GM23338 (cell line): Measurements from ENCODE around the gene FAT4. TPM values are rescaled to one million over a fixed set of nuclear protein-coding genes. Genes with fewer than 3 reads are reported as not detected.

Experiments used
- ATAC-seq: fragments of 200-7000 bp; cut with Tn5 transposase; 3 replicates; pipeline ENCODE4 v1.9.1; 2020
- DNase-seq: peaks from one replicate; pipeline ENCODE4 v3.0.0-alpha.2; 2015; ENCODE audit warnings: low spot score
- H2AFZ ChIP-seq: fragments of 200-600 bp; sonication (generic); 2 replicates; pipeline ENCODE4 v1.8.0; 2016; ENCODE audit warnings: antibody characterized with exemption, mild to moderate bottlenecking, moderate library complexity
- H3F3A ChIP-seq: fragments of 200-600 bp; sonication (generic); replicated peaks from 2 replicates; pipeline ENCODE4 v1.8.0; 2017; ENCODE audit warnings: antibody characterized with exemption, mixed run types, low read depth
- H3K27ac ChIP-seq: fragments of 200-600 bp; sonication (generic); 2 replicates; pipeline ENCODE4 v1.6.1; 2016; ENCODE audit warnings: low read depth
- H3K27me3 ChIP-seq: fragments of 200-600 bp; sonication (generic); 2 replicates; pipeline ENCODE4 v1.8.0; 2016; ENCODE audit warnings: mild to moderate bottlenecking, mixed run types, moderate library complexity; ENCODE audit not compliant: insufficient read depth
- H3K36me3 ChIP-seq: fragments of 200-600 bp; sonication (generic); 2 replicates; pipeline ENCODE4 v1.8.0; 2016; ENCODE audit warnings: mild to moderate bottlenecking; ENCODE audit not compliant: insufficient read depth
- H3K4me1 ChIP-seq: fragments of 200-600 bp; sonication (generic); 2 replicates; pipeline ENCODE4 v1.8.0; 2016; ENCODE audit warnings: mild to moderate bottlenecking, moderate library complexity; ENCODE audit not compliant: insufficient read depth
- H3K4me2 ChIP-seq: fragments of 200-600 bp; sonication (generic); 2 replicates; pipeline ENCODE4 v1.7.1; 2017; ENCODE audit warnings: mixed run types
- H3K4me3 ChIP-seq: fragments of 200-600 bp; sonication (generic); 2 replicates; pipeline ENCODE4 v1.6.1; 2016; ENCODE audit warnings: mixed run types
- H3K79me2 ChIP-seq: fragments of 200-600 bp; sonication (generic); replicated peaks from 2 replicates; pipeline ENCODE4 v1.8.0; 2017; ENCODE audit warnings: mild to moderate bottlenecking; ENCODE audit not compliant: insufficient read depth
- H3K9me2 ChIP-seq: fragments of 200-600 bp; sonication (generic); 2 replicates; pipeline ENCODE4 v1.8.0; 2017; ENCODE audit not compliant: insufficient read depth
- H4K20me1 ChIP-seq: fragments of 200-600 bp; sonication (generic); replicated peaks from 2 replicates; pipeline ENCODE4 v1.8.0; 2017; ENCODE audit warnings: mild to moderate bottlenecking; ENCODE audit not compliant: insufficient read depth
- H3K27ac Mint-ChIP-seq: 2 replicates; pipeline ENCODE4 v1.8.0; 2020; ENCODE audit warnings: inconsistent platforms, mild to moderate bottlenecking, moderate library complexity, mixed read lengths
- H3K27me3 Mint-ChIP-seq: 3 replicates; pipeline ENCODE4 v1.8.0; 2022; ENCODE audit warnings: low read depth, mild to moderate bottlenecking, moderate library complexity, mixed read lengths, inconsistent platforms; ENCODE audit not compliant: insufficient read depth, poor library complexity
- H3K36me3 Mint-ChIP-seq: 3 replicates; pipeline ENCODE4 v1.8.0; 2021; ENCODE audit warnings: low read depth, mild to moderate bottlenecking, inconsistent platforms, moderate library complexity, mixed read lengths
- H3K4me1 Mint-ChIP-seq: 3 replicates; pipeline ENCODE4 v1.8.0; 2020; ENCODE audit warnings: mild to moderate bottlenecking, inconsistent platforms, mixed read lengths
- H3K4me3 Mint-ChIP-seq: 3 replicates; pipeline ENCODE4 v1.8.0; 2021; ENCODE audit warnings: moderate library complexity, mild to moderate bottlenecking, inconsistent platforms, mixed read lengths
- H3K9me3 Mint-ChIP-seq: 3 replicates; pipeline ENCODE4 v1.8.0; 2020; ENCODE audit warnings: moderate library complexity, mild to moderate bottlenecking, inconsistent platforms, mixed read lengths
- CREB1 ChIP-seq: fragments of 250-450 bp; sonication (Bioruptor Pico); IDR thresholded peaks from 2 replicates; pipeline ENCODE4 v1.5.0; 2020; ENCODE audit warnings: low read depth, mild to moderate bottlenecking, moderate library complexity
- CTCF ChIP-seq, 2 experiments: fragments of 200-600 bp in 1 of 2; sonication (generic) in 1 of 2; conservative IDR thresholded peaks; 2 replicates each; pipeline versions ENCODE4 v1.5.1 to v1.6.1; 2016 to 2017; ENCODE audit warnings: antibody characterized with exemption in 2 of 2, low read depth in 2 of 2, mild to moderate bottlenecking in 2 of 2, moderate library complexity in 1 of 2
- ETS1 ChIP-seq: IDR thresholded peaks from 2 replicates; pipeline ENCODE4 v1.6.1; 2016; ENCODE audit warnings: antibody characterized with exemption
- EZH2 ChIP-seq: fragments of 200-600 bp; sonication (generic); IDR thresholded peaks from one replicate; pipeline ENCODE4 v1.8.0; 2017; ENCODE audit warnings: antibody characterized with exemption, mild to moderate bottlenecking, low read depth; ENCODE audit not compliant: unreplicated experiment
- EZH2phosphoT487 ChIP-seq: fragments of 200-600 bp; sonication (generic); IDR thresholded peaks from one replicate; pipeline ENCODE4 v1.8.1; 2018; ENCODE audit warnings: antibody characterized with exemption; ENCODE audit not compliant: unreplicated experiment
- JUNB ChIP-seq: IDR thresholded peaks from one replicate; pipeline ENCODE4 v1.6.1; 2016; ENCODE audit warnings: antibody characterized with exemption; ENCODE audit not compliant: unreplicated experiment
- NANOG ChIP-seq: IDR thresholded peaks from 2 replicates; pipeline ENCODE4 v1.6.1; 2016; ENCODE audit warnings: antibody characterized with exemption, borderline replicate concordance
- POLR2AphosphoS5 ChIP-seq: IDR thresholded peaks from 2 replicates; pipeline ENCODE4 v1.6.1; 2016; ENCODE audit warnings: antibody characterized with exemption, low read depth
- REST ChIP-seq: IDR thresholded peaks from one replicate; pipeline ENCODE4 v1.6.1; 2018; ENCODE audit warnings: antibody characterized with exemption; ENCODE audit not compliant: unreplicated experiment
- STAT1 ChIP-seq: IDR thresholded peaks from one replicate; pipeline ENCODE4 v1.6.1; 2016; ENCODE audit warnings: antibody characterized with exemption; ENCODE audit not compliant: unreplicated experiment
- ZNF114 ChIP-seq: fragments of 250-450 bp; sonication (Bioruptor Pico); IDR thresholded peaks from 2 replicates; pipeline ENCODE4 v1.5.0; 2020; ENCODE audit warnings: mild to moderate bottlenecking, moderate library complexity
- ZNF331 ChIP-seq: fragments of 250-450 bp; sonication (Bioruptor Pico); IDR thresholded peaks from 2 replicates; pipeline ENCODE4 v1.5.0; 2020; ENCODE audit warnings: low read depth, mild to moderate bottlenecking, moderate library complexity
- ZNF462 ChIP-seq: fragments of 250-450 bp; sonication (Bioruptor Pico); IDR thresholded peaks from 2 replicates; pipeline ENCODE4 v1.5.0; 2020; ENCODE audit warnings: mild to moderate bottlenecking, moderate library complexity
- polyA plus RNA-seq: library from polyadenylated mRNA; unstranded; fragments of >200 nt; fragmentation: Nextera tagmentation; extraction: Ambion mirVana; gene quantifications from 2 replicates; pipeline ENCODE4 v1.2.1, GENCODE V29; 2016
- total RNA-seq: library from RNA; depleted of rRNA; stranded (reverse); fragments of >200 nt; shearing (Covaris generic); gene quantifications from 2 replicates; pipeline ENCODE4 v1.2.3, GENCODE V29; 2014

Gene FAT4
- total and polyA plus RNA-seq, 2 experiments from 2014 or later: 0.53 to 6.8 TPM

GRCh38 chr4:125355791-125356190 lies 41.0 kb downstream of the FAT4 start:
- no peak overlapping the region for H2AFZ ChIP-seq
- H3K4me1 Mint-ChIP-seq: peaks cover 29% of the 10 kb centered on the region
- no peak overlapping the region for H3K4me2 ChIP-seq
- no peak overlapping the region for H3K27ac ChIP-seq
- peaks cover 2% of the 10 kb centered on the region for H3K27me3 Mint-ChIP-seq
- no peaks in the 10 kb centered on the region for H3K36me3 ChIP-seq
- no peaks in the 10 kb centered on the region for H3K9me3 Mint-ChIP-seq
- H3K79me2 ChIP-seq: no peaks in the 10 kb centered on the region
- no peak overlapping the region for H3K27ac Mint-ChIP-seq
- H3K4me1 ChIP-seq: peaks cover 20% of the 10 kb centered on the region
- no peak for ATAC-seq
- no peaks in the 10 kb centered on the region for H3K27me3 ChIP-seq
- no peaks in the 10 kb centered on the region for H3K9me2 ChIP-seq
- no peaks in the 10 kb centered on the region for H3K36me3 Mint-ChIP-seq
- DNase-seq: no peak
- TF ChIP-seq ZNF462 (CRISPR knock-in tag): no peak
- TF ChIP-seq EZH2phosphoT487: no peak
- TF ChIP-seq NANOG: no peak
- TF ChIP-seq CREB1: no peak
- TF ChIP-seq EZH2: no peak
- no peak for TF ChIP-seq ZNF114 (CRISPR knock-in tag)
- no peak for TF ChIP-seq ETS1
- no peak for TF ChIP-seq CTCF (conservative IDR thresholded peaks at IDR 0.05; ENCODE audit: low read depth in 2 of 2)
- TF ChIP-seq STAT1: no peak
- no peak for TF ChIP-seq JUNB
- TF ChIP-seq ZNF331 (CRISPR knock-in tag): no peak
- TF ChIP-seq POLR2AphosphoS5: no peak
- TF ChIP-seq REST: no peak
- H3K4me3 Mint-ChIP-seq: no peak overlapping the region
- H4K20me1 ChIP-seq: no peaks in the 10 kb centered on the region
- no peak overlapping the region for H3K4me3 ChIP-seq
- no peaks in the 10 kb centered on the region for H3F3A ChIP-seq
